ENCODE results near the gene POLDIP2.
A peak's percentile ranks its signal among the peaks of the same experiment; 100 is the strongest.
"Not testable (repeated sequence)": the region's sequence is repeated elsewhere in the genome, so short reads cannot be mapped to it uniquely, and the experiment has no call there.

The POLDIP2 gene

GRCh38 chr17:28364665-28365363 is 7.5 kb upstream of the POLDIP2 start, which contains the start of gene SEBOX:
SEBOX (minus strand) TSS chr17:28365199; CDS start chr17:28365151, 48 bp downstream.
- DNase-seq (ENCODE audit: low spot score): no peak

DNA sequence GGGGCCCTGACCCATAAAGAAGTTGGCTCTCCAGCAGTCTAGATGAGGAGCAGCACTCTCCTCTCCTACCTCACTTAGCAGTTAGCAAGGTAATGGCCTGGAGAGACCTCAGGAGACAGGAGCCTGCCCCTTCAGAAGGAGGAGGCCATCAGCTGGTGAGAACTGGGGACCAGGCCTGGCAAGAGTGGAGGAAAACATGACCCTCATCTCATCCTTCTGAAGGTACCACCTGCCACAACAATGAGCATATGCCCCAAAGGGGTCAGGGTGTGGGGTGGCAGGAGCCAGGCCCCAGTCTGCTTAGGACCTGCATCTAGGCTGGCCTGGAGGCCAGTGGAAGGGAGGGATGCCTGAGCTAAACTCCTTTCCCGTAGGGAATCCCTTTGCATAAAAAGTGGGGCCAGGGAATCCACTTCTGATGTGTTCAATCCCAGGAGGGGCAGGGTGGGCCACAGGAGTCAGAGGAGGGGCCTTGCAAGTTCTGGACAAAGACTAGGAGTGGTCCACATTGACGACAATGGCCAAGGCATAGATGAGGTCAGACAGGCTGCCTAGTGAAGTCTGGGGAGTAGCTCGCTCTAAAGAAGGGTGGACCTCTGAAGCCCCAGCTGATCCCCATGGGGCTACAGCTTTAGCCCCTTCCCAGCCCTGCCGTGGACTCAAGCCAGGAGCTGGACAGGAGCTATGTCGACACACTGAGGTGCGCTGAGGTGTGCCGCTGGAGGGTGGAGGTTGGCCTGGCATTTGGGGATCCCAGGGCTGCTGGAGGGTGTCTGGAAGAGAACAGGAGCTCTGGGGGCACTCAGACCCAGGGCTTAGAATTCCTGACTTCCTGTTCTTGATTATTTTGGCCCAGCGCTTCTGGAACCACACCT is 6.7 kb upstream of the POLDIP2 start:
- no peak for DNase-seq (ENCODE audit: low spot score)

DNA sequence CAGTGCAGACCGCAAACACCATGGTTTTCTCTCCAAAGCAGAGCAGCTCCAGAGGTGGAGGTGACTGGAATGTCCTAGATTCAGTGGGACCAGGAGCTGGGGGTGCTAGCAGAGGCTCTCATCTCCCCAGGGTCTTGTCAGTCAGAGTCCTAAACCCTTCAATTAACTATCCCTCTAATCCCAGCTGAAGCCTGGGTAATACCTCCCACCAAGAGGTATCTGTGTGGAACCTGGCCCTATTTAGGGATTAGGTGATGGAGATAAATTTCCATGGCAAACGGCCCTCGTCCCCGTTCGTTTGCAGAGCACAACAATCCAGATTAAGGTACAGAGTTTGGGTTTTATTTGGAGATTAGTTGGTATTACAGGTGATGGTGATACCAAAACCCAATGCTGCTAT is 5.9 kb upstream of the POLDIP2 start:
- no peak for DNase-seq (ENCODE audit: low spot score)

- DNase-seq (ENCODE audit: low spot score): no peak
These were observed 522 bp upstream of the POLDIP2 start for GRCh38 chr17:28357901-28358197.

- no peak for DNase-seq (ENCODE audit: low spot score)
These were observed 7.1 kb downstream of the POLDIP2 start for GRCh38 chr17:28350271-28350670.

DNA sequence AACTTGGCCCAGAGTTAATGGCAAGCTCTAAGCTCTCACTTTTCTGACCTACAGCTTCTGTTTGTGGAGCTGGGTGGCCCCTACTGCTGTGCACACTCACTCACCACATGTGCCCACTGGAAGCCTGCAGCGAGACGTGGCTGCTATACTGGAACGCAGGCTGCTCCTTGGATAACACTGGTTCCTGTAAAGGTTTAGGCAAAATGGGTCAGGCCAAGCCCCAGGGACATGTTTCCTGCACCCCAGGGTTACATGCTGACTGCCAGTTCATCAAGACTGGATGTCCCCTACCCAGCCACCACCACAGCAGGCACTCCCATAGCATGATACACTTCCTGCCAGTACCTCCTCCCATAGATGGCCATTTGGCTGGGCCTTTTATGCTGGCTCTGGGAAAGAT is 8.3 kb downstream of the POLDIP2 start:
- DNase-seq (ENCODE audit: low spot score): no peak

- DNase-seq (ENCODE audit: low spot score): no peak
These were observed 10.0 kb downstream of the POLDIP2 start for GRCh38 chr17:28347261-28347891.

- DNase-seq (ENCODE audit: low spot score): no peak
These were observed 10.5 kb downstream of the POLDIP2 start for GRCh38 chr17:28346746-28347246.

- DNase-seq (ENCODE audit: low spot score): no peak
These were observed 11.1 kb downstream of the POLDIP2 start for GRCh38 chr17:28346199-28346580.

- no peak for DNase-seq (ENCODE audit: low spot score)
These were observed 11.7 kb downstream of the POLDIP2 start for GRCh38 chr17:28345419-28346198.

- no peak for DNase-seq (ENCODE audit: low spot score)
These were observed 12.9 kb downstream of the POLDIP2 start for GRCh38 chr17:28344435-28344901.

- no peak for DNase-seq (ENCODE audit: low spot score)
These were observed 13.3 kb downstream of the POLDIP2 start for GRCh38 chr17:28344011-28344410.

GRCh38 chr17:28343491-28343932 is 13.8 kb downstream of the POLDIP2 start:
- DNase-seq (ENCODE audit: low spot score): no peak

DNA sequence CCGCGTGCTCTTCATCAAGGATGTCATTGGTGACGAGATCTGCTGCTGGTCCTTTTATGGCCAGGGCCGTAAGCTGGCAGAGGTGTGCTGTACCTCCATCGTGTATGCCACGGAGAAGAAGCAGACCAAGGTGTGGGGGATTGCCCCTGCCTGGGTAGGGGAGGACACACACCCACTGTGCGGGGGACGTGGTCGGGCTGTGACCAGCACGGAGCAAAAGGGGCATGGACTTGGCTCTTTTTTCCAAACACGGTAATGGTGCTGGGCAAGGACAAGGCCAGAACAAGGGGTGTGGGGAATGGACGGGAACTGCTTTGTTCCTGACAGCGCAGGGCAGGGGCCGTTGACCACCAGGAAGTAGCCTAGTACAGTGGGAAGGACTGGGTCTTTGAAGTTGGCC is 15.0 kb downstream of the POLDIP2 start:
- no peak for DNase-seq (ENCODE audit: low spot score)

DNA sequence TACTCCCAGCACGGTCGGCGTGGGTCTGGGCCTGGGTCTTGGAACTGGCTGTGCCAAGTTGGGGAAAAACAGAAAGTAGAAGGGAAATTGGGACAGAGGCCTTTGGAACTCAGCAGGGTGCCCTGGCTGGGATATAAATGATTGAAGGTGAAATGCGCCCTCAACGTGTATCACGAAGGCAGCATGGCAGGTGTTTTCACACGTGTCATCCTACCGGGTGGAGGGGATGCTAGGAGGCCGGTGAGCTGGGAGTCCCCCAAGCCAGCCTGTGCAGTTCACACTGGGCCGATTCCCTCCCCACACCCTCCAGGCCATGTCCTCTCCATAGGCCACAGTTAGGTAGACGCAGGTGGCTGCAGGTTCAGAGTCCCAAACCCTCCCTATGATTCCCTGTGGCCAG is 15.8 kb downstream of the POLDIP2 start:
- DNase-seq (ENCODE audit: low spot score): no peak

DNA sequence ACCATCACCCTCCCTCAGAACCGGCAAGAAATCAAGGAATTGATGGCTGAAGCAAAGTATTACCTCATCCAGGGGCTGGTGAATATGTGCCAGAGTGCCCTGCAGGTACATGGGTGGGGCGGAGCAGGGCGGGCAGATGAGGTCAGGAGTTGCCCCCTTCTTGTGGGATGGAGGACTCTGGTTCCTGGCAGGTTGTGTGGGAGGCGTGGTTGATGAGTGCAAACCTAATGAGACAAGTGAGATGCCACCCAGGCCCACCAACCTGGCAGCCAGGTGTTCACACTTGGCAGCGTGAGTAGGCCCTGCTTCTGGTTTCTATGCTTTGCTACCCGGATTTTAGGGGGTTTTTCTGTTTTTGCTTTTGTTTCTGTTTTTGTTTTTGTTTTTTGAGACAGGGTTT is 17.0 kb downstream of the POLDIP2 start:
- no peak for DNase-seq (ENCODE audit: low spot score)

GRCh38 chr17:28339431-28339830 is 17.9 kb downstream of the POLDIP2 start:
- DNase-seq (ENCODE audit: low spot score): no peak

DNA sequence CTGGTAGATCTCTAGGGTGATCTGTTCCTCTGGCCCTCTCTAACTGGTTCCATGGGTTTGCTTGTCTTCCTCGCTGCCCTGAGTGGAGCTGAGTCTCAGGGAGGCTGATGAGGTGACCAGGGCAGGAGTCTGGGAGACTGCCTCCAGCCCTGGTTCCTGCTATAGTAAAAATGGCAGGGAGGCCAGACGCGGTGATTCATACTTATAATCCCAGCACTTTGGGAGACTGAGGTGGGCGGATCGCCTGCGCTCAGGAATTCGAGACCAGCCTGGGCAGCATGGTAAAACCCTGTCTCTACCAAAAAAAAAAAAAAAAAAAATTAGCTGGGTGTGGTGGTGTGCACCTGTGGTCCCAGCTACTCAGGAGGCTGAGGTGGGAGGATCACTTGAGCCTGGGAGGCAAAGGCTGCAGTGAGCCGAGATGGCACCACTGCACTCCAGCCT is 18.5 kb downstream of the POLDIP2 start:
- not testable (repeated sequence) for DNase-seq (ENCODE audit: low spot score)

DNA sequence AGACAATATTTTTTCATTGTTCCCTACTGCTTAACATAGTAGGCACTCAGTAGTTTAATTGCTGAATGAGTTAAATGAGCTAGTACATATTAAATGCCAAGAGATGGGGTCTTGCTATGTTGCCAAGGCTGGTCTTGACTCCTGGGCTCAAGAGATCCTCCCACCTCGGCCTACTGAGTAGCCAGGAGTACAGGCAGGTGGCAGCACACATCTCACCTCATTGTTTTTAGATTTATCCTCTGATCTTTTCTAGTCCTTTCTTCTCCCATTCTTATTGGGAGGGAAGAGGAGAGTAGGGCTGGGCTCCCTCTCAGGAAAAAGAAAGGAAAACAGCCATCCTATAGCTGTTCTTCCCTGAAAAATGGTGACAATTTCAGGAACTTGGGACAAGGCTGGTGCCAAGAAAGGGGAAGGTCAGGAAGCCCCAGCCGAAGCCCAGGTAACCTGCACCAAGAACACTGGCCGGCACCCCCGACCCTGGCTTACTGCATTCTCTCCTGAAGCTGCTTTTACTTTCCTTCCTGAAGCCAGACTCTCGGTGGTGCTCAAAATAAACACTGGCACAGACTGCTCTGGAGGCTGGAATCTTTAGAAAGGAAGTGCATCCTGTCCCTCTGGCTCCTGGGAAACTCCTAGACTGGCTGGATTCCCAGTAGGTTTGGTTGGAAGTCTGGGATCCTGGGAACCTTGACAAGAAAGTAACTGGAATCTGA is 19.1 kb downstream of the POLDIP2 start:
- DNase-seq (ENCODE audit: low spot score): no peak

DNA sequence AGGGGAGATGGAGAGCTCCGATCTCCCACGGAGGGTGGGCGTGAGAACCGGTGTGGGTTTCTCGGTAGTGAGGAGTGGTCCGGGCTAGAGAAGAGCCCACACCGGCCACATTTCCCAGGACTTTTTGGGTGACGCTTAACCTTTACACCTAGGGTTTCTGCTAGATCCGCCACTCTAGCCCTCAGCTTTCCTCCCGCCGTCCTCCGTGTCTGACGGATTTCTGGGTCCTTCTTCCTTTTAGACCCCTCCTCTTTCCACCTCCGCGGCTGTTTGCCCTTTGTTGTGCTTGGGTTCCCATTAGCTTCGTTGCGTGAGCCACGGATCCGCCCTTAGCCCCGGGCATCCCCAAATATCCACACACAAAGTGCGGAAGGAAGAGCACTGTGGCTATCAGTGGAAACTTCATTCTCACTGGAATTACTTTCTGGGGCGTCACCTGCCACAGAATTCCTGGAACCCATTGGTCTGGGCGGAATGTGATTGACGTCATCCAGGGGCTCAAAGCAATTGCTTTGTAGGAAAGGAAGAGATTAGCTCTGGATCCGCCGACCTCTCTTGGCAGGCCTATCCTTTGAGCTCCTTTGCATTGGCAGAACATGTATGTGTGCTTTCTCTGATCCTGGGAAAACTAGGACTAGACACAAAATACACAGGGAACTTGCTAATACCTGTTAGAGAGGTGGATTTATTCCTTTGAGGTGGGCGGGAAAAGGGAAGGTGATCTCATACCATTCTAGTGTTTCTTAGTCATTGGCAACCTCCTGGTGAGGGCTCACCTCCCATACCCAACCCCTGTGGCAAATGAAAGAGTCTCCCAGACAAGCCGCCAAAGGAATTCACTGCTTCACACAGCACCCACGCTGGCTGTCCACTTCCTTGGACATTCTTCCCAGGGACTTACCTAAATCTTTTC is 21.1 kb downstream of the POLDIP2 start:
- peak; percentile 7 for DNase-seq (ENCODE audit: low spot score)

Measured in CD4-positive, alpha-beta T cell treated with Interleukin-2 at 100 ng/mL for 4 hours (primary cell).